Measurements from ENCODE around the gene C10orf71.

C10orf71 gene, protein sequence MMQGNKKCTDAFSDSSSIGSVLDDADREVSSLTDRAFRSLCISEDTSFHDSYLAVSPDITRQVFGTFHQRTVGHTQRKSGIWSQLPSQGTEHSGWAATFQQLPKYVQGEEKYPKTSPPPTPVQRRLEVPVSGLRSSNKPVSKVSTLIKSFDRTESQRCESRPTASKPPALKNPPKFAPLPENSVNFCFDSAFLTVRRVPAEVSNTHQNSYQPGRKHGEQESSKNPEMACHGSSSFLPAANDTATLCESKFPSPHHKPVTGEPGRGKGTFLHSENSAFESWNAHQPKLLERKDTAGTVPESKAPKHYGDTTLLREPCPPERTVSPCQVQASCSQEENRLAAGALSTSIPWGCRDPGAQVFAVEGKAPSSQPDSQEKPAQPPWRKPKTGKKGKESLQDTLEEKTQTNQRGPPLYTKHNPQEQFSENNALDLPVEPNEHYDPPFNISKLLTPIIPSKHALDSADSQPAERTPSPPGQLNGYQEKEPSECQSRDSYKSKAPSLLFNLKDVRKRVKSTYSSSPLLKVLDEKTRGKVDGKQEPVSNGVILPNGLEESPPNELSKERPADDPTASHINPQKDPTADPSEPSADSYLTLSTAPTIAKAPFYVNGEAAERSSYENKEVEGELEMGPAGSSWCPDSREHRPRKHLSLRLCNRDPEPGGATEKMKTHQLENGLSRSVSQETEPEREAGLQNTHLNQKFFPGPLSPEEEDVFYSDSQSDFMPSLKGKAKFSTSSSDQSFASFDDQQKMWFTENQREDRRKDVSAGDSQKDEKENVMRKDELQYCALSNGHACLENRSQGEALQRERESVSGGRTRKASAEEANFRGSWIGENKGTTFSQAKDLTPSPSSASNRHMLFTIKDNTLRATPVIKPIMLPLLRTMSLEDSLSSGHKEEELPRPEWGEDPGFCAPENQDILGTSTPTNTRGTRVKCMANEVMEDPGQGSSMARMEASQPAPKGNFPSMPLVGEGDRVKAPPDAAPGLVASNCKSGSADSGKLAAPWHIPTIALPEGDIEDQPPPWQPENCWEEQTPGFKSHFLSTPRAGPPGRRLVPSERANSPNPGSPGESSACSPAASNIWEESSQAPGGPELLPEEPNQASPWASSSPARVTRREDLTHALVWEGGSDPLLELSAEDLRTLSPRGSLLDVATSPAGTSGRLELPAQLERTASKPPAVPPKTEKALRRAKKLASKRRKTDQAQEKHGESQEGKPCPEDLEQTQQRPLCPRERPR (N-terminal part only)

DNA sequence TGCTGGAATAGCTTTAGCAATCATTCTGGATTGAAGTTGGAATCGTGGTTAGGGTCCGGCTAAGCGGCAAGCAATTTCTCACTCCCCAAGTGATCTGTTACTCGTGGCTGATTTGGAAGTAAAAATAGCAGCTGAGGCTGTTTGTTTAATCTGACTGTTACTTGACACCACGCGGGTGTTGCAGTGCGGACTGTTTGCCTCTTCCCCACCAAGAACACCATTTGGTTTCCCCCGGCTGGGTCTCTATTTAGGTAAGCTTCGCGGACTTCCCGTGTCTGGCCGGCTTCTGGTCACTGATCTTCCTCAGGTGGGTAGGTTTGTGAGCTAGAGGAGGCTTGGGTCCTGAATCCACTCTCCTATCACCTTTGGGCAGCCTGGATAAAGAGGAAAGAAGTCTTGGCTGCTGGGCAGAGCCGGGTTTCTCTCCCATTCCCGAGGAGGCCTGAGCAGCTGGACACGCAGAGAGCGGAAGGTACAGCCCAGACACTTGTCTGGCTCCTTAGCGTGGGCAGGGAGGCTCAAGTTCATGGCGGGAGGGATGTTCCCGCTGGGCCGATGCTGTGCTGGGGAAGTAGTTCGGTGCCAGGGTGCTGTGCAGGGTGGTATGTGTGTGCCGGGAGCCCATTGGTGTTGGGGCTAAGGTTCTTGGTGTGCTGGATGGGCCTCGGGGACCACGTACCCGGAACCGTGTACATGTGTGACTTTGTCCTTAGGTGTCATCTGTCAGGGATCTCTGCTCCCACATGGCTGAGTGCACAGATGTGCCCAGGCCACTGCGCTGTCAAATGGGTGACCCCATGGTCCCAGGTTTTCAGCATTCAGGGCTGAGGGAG is at the start of gene C10orf71:
C10orf71 (plus strand) TSS at position 188 of the 833 bp plus-strand sequence. CDS start 23,376 bp downstream, outside the sequence.
- no peak for DNase-seq (ENCODE audit: low read depth)

DNA sequence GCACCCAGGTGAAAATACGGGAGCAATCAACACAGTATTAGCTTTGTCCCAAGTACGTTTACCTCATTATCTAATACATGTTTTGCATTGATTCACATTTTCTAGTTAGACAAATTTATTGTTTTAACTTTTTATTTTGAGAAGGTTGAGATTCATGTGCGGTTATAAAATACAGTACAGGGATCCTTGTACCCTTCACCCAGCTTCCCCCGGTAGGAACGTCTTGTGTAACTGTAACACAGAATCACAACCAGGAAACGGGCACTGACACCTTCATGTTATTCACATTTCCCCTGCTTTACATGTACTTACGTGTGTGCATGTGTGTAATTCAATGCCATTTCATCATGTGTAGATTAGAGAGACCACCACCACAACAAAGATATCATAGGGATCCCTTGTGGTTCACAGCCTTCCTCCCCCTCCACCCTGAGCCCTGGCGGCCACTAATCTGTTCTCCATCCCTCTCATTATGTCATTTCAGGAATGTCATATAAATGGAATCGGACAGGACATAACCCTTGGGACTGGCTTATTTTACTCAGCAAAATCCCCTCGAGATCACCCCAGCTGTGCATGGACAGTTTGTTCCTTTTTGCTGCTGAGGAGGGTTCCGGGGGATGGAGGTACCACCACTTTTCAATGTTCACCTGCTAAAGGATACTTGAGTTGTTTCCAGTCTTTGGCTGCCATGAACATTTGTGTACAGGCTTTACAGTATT is 46.5 kb upstream of the C10orf71 start:
- DNase-seq (ENCODE audit: low read depth), result no peak

DNA sequence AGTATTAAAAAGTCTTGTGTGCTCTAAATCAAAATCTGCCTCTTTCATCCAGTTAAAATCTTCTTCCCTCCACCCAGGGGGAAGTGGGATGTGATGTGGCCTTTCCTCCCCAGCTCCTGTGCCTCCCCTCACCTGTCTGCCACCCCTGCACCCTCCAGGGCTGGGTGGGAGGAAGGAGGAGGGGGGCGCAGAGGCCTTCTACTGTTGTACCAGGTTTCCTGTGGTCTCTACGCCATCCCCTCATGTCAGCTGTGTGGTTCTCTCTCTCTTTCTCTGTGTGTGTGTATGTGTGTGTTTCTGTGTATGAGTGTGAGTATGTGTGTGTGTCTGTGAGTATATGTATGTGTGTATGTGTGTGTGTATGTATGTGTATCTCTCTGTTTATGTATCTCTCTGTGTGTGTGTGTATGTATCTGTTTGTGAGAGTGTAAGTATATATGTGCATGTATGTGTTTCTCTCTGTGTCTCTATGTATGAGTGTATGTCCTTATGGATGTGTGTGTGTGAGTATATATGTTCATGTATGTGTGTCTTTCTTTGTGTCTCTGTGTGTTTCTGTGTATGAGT is 45.5 kb upstream of the C10orf71 start:
- no peak for DNase-seq (ENCODE audit: low read depth)

DNA sequence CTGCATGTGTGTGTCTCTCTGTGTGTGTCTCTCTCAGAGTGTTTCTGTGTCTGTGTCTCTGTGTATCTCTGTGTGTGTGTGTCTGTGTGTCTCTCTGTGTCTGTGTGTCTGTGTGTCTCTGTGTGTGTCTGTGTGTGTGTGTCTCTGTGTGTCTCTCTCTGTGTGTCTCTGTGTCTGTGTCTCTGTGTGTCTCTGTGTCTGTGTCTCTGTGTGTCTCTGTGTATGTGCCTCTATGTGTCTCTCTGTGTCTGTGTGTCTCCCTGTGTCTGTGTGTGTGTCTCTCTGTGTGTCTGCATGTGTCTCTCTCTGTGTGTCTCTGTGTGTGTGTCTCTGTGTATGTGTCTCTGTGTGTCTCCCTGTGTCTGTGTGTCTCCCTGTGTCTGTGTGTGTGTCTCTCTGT is 44.8 kb upstream of the C10orf71 start:
- DNase-seq (ENCODE audit: low read depth), result no peak

DNA sequence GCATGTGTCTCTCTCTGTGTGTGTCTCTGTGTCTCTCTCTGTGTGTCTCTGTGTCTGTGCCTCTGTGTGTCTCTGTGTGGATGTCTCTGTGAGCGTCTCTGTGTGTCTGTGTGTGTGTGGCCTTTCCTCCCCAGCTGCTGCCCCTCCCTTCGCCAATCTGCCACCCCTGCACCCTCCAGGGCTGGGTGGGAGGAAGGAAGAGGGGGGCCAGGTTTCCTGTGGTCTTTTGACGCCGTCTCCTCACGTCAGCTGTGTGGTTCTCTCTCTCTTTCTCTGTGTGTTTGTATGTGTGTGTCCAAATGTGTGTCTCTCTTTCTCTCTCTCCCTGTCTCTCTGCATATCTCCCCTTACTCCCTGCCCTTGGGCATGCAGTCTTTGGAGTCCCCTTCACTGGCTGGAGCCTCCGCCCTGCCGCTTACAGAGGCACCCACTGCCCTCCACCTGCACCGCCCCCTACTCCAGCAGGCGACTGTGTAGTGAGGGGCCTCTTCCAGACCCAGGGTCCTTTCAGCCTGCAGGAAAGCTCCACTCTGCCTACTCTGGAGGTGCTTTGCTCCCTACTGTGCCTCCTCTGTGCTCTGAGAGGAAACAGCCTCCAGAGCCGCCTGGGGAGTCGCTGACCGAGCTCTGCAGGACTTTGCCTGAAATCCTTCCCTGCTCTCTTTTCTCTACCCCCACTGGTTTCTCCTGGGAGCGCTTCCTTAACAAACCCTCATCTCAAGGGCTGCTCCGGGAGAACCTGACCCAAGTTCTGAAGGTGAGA is 44.2 kb upstream of the C10orf71 start:
- no peak for DNase-seq (ENCODE audit: low read depth)

DNA sequence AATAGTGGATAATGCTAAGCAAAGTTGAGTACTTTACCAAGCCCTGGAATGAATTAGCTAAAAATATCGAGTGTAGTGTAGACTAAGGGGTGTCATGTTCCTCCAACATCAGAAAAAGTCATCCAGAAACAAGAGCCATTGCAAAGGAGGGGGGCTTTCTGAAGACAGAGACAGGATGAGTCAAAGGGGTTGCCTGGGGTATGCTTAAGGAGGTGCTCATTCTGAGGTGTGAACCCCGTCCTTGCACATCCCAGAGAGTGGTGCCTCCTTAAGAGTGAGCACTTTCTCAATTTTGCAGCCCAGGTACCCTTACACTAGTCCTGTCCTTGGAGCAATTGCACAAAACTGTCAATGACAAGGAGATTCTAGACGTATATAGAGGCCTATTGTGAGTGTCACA is 43.1 kb upstream of the C10orf71 start:
- DNase-seq (ENCODE audit: low read depth), result no peak

DNA sequence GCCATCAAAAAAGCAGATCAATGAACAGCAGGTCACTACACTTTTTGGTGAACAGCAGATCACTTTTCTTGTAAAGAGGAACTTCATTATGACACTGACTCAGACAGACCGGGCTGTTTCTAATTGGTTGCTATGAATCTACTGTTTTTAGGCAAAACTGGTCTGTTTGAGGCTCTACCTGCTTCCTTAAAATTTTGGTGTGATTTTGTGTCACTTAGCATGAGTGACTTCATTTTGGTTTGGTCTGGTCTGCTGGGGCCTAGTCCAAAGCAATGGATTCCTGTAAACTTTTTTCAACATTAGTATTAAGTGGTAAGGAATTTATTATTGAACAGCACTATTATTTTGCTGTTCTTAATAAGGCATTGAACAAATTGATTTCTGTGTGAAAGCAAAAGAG is 41.8 kb upstream of the C10orf71 start:
- DNase-seq (ENCODE audit: low read depth), result no peak

DNA sequence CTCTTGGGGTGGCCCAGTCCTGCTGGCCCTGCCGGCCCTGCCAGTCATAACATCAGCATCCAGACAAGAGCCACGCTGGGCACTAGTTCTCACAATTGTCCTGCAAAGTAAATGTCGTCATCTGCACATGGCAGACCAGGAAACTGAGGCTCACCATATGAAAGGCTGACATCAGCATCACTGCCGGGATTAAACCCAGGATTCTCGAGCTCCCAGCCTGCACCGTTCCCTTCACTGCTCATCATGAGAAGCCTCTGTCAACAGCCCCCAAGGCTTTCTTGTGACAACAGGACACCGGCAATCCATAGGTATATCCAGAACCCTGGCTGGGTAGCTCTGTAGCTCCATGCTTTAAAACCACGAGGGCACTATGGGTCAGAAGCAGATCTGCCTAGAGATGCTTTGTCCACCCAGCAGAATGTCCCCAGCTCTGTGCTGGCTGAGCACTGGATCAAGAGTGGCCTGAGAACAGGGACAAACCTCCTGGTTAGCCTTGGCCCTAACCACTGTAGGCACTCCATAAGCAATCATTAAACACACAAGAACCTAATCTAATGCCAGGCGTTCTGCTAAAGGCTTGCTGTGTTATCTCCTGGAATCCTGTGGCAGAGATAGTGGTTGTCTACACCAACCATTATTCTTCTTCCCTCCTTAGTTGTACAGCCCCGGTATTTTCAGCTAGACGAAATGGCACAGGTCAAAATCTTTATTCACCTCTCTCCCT is 41.2 kb upstream of the C10orf71 start:
- DNase-seq (ENCODE audit: low read depth), result no peak

DNA sequence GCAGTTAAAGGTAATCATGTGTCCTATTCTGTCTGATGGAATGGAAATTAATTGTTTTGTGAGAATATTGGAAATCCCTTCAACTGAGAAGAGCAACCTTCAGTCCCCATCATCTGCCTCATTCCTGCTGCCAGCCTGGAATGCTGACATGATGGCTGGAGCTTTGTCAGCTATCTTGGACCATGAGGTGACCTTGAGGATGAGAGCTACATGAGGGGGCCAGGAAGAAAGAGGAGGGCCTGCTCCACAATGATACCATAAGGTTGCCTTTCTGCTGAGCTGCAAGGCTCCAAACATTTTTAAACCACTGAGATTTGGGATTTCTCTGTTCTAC is 40.7 kb upstream of the C10orf71 start:
- DNase-seq (ENCODE audit: low read depth), result no peak

DNA sequence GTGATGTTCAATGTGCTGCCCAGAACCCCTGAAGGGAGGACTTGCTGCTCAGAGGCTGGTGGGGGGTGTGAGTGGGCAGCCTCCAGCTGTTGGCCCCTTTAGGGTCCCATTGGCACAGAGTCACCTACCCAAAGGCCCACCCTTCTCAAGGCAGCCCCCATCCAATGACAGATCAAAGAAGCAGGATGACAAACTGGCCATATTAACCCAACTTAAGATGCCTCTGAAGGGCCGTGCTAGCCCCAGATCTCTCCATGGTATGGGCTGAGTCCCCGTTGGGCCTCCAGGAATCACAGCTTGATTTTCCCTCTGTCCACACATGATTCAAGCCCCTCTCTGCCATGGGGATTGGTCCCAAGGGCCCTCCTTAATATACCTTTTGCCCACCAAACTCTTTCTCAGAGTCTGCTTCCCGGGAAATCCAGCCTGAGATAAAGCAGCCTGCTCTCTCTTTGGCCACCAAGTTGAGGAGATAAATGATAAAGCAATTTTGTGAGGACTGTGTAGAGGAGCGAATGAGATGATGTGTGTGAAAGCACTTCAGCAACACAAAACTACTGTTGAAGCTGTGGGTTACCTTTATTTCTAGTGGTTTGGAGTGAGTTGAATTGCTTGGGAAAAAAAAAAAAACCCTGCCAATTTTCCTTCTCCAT is 38.2 kb upstream of the C10orf71 start:
- no peak for DNase-seq (ENCODE audit: low read depth)

DNA sequence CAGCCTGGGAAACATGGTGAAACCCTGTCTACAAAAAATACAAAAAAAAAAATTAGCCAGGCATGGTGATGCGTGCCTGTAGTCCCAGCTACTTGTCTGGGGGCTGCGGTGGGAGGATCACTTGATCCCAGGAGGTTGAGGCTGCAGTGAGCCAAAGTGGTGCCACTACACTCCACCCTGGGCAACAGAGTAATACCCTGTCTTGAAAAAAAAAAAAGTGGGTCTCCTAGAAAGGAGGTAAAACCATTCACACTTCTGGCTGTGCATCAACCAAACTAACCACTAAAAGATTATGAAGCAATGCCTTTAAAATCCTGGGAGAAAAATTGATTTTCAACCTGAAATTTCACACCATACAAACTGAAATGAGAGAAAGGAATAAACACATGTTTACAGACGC is 35.4 kb upstream of the C10orf71 start:
- DNase-seq (ENCODE audit: low read depth), result no peak

DNA sequence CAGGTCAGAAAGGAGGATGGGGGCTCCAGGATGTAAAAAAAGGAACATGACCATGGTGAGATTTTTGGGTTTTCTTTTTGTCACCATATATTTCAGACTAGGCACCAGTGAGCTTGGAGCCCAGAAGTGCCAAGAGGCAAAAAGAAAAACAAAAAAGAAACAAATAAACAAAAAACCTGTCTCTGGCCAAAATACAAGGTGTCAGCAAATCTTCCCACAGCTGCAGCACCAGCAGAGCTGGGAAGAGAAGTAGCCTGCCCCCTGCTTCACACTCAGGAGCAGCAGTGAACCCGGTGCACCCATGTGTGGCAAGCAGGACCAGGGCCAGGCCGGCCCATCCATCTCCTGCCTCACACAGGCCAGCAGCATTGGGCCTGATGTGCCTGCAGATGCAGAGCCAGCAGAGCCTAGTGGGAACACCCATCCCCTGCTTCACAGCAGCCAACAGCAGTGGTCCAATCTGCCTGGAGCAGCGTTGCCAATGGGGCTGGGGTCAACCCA is 34.7 kb upstream of the C10orf71 start:
- DNase-seq (ENCODE audit: low read depth), result no peak

DNA sequence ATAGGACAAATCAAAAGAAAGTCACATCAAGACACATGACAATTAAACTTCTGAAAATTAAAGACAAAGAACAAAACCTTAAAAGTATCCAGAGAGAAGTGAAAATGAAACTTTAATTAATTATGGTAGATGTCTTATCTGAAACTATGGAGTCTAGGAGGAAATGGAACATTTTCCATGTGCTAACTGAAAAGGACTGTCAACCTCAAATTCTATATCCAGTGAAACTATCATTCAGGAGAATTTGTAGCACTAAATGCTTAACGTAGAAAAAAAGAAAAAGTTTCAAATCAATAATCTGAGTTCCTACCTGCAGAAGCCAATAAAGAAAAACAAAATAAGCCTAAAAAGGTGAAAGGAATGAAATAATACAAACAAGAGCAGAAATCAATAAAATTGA is 33.1 kb upstream of the C10orf71 start:
- no peak for DNase-seq (ENCODE audit: low read depth)

DNA sequence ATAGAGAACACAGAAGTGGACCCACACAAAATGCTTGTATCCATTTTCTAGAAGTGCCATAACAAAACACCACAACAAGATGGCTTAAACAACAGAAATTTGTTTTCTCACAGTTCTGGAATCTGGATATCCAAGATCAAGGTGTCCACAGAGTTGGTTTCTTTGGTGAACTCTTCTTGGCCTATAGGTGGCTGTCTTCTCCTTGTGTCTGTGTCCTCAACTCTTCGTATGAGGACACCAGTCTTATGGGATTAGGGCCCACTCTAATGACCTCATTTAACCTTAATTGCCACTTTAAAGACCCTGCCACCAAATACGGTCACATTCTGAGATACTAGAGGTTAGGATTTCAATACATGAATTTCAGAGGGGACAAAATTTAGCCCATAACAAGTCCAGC is 30.8 kb upstream of the C10orf71 start:
- no peak for DNase-seq (ENCODE audit: low read depth)

DNA sequence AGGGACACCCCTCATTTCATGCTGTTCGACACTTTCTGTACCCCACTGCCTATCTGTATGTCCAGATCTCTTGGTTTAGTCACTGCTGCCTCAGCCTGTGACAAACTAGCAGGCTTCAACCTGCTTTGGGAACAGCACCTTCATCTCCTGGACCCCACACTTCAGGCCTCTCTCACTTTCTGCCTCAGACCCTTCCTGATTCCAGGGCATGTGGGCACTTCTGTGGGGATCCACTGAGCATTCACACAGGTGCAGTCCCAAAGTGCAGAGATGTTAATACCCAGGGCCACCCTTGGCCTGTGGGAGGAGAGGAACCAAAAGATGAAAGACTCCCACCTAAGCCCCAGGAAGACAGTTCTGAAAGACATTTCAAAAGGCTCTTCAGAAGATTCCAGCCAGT is 29.4 kb upstream of the C10orf71 start:
- no peak for DNase-seq (ENCODE audit: low read depth)

DNA sequence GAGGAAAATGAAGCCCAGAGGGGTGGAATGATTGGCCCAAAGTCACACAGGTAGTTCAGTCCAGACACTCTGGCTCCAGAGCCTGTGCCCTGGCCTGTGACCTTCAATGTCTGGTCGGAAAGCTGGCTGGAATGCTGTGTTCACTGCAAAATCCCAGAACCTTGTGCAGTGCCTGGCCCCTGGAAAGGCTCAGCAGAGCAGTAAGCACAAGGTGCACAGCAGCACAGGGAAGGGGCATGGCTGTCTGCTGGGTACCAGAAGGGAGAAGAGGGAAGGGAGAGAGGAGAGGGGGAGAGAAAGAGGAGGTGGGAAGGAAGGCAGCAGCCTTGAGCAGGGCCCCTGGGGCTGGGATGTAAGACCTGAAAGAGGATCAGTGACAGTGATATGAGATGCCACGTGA is 28.4 kb upstream of the C10orf71 start:
- DNase-seq (ENCODE audit: low read depth), result no peak

DNA sequence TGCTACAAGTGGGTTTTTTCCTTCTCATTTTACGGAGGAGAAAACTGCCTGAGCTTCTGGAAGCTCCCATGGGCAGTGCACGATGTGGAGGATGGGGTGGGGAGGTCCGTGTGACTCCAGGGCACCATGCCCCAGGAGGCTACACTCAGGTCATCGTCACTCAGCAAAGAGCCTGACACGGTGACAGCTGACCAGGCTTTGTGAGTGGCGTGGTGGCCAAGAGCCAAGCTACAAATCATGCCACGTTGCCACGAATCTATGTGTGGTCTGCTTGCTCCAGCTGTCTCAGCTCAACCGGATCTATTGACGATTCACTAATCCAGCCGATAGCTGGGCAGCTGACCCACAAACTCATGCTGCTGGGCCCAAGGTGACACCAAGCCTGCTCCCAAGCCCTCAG is 27.6 kb upstream of the C10orf71 start:
- no peak for DNase-seq (ENCODE audit: low read depth)
